ENCODE measurements around the gene PHC2.
A peak's percentile ranks its signal among the peaks of the same experiment; 100 is the strongest.
"Not testable (repeated sequence)": the region's sequence is repeated elsewhere in the genome, so short reads cannot be mapped to it uniquely, and the experiment has no call there.

PHC2 gene

GRCh38 chr1:33310702-33311101 is 120.2 kb downstream of the PHC2 start:
- DNase-seq (ENCODE audit: low read depth) = no peak

- DNase-seq (ENCODE audit: low read depth) = not testable (repeated sequence)
Observed at GRCh38 chr1:33309351-33309750, 121.5 kb downstream of the PHC2 start.

GRCh38 chr1:33307494-33307864 is 123.4 kb downstream of the PHC2 start:
- no peak for DNase-seq (ENCODE audit: low read depth)

GRCh38 chr1:33306653-33307493 is 124.0 kb downstream of the PHC2 start:
- DNase-seq (ENCODE audit: low read depth) = no peak

- DNase-seq (ENCODE audit: low read depth) = no peak
Observed at GRCh38 chr1:33305816-33306652, 124.9 kb downstream of the PHC2 start.

- DNase-seq (ENCODE audit: low read depth) = no peak
Observed at GRCh38 chr1:33305016-33305415, 125.9 kb downstream of the PHC2 start.

GRCh38 chr1:33302325-33302724 is 128.6 kb downstream of the PHC2 start:
- no peak for DNase-seq (ENCODE audit: low read depth)

- no peak for DNase-seq (ENCODE audit: low read depth)
Observed at GRCh38 chr1:33301273-33301984, 129.5 kb downstream of the PHC2 start.

- no peak for DNase-seq (ENCODE audit: low read depth)
Observed at GRCh38 chr1:33300673-33301072, 130.2 kb downstream of the PHC2 start.

GRCh38 chr1:33299461-33300155 is 131.3 kb downstream of the PHC2 start:
- no peak for DNase-seq (ENCODE audit: low read depth)

- peak; percentile 27 for DNase-seq (ENCODE audit: low read depth)
Observed at GRCh38 chr1:33298623-33299277, 132.1 kb downstream of the PHC2 start.

GRCh38 chr1:33297911-33298622 is 132.8 kb downstream of the PHC2 start:
- no peak for DNase-seq (ENCODE audit: low read depth)

- DNase-seq (ENCODE audit: low read depth) = no peak
Observed at GRCh38 chr1:33296824-33297223, 134.1 kb downstream of the PHC2 start.

- DNase-seq (ENCODE audit: low read depth) = no peak
Observed at GRCh38 chr1:33296082-33296458, 134.8 kb downstream of the PHC2 start.

GRCh38 chr1:33295450-33296081 is 135.3 kb downstream of the PHC2 start:
- peak; percentile 87 for DNase-seq (ENCODE audit: low read depth)

- DNase-seq (ENCODE audit: low read depth) = no peak
Observed at GRCh38 chr1:33295023-33295422, 135.9 kb downstream of the PHC2 start.

- no peak for DNase-seq (ENCODE audit: low read depth)
Observed at GRCh38 chr1:33294071-33295010, 136.6 kb downstream of the PHC2 start.

GRCh38 chr1:33292726-33293340 is 138.1 kb downstream of the PHC2 start:
- no peak for DNase-seq (ENCODE audit: low read depth)

- DNase-seq (ENCODE audit: low read depth) = not testable (repeated sequence)
Observed at GRCh38 chr1:33290615-33291014, 140.3 kb downstream of the PHC2 start.
